Prostate gland (tissue), 2 donors: ENCODE results near the gene RABEP2.

Experiments
- POLR2AphosphoS5 ChIP-seq: sonication (generic); formaldehyde crosslinking; IDR thresholded peaks from one replicate; pipeline ENCODE4 v1.6.1; 2017; ENCODE audit warnings: antibody characterized with exemption
- TF ChIP-seq, protein P1 (sequence below), 4 experiments: fragments of 200-600 bp in 2 of 4; fragments of 450-650 bp in 2 of 4; sonication (generic) in 2 of 4; IDR thresholded peaks; 1 replicate in 3 of 4; 2 replicates in 1 of 4; pipeline ENCODE4 v1.5.1; 2016 to 2019; ENCODE audit warnings: antibody characterized with exemption in 4 of 4, mild to moderate bottlenecking in 2 of 4, moderate library complexity in 2 of 4

DNA sequence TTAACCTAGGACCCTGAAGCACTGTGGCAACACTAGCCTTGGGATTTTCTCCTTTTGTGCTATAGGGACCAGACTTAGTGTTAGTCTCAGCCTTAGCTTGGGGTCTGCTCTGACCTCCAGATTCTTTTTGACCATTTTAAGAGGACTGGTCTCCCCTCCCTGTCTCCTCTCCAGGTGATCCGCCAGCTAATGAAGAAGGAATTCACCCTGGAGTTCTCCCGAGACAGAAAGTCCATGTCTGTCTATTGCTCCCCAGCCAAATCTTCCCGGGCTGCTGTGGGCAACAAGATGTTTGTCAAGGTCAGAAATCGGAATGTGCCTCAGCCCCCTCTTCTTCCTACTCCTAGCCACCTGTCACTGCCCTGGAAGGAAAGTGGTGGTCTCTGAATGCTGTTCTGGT is 27.2 kb downstream of the RABEP2 start:
- TF ChIP-seq, protein P1, sequence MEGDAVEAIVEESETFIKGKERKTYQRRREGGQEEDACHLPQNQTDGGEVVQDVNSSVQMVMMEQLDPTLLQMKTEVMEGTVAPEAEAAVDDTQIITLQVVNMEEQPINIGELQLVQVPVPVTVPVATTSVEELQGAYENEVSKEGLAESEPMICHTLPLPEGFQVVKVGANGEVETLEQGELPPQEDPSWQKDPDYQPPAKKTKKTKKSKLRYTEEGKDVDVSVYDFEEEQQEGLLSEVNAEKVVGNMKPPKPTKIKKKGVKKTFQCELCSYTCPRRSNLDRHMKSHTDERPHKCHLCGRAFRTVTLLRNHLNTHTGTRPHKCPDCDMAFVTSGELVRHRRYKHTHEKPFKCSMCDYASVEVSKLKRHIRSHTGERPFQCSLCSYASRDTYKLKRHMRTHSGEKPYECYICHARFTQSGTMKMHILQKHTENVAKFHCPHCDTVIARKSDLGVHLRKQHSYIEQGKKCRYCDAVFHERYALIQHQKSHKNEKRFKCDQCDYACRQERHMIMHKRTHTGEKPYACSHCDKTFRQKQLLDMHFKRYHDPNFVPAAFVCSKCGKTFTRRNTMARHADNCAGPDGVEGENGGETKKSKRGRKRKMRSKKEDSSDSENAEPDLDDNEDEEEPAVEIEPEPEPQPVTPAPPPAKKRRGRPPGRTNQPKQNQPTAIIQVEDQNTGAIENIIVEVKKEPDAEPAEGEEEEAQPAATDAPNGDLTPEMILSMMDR (IDR thresholded peaks at IDR 0.05), result no peak
- no peak for TF ChIP-seq POLR2AphosphoS5
